NCI-H524 treated with DMSO at 0.1 percent for 48 hours (cell line): ENCODE results near the gene PACS2.
A peak's percentile ranks its signal among the peaks of the same experiment; 100 is the strongest.

Experiments used
- DNase-seq: peaks from one replicate; lab custom pipeline; 2025; lab: John Stamatoyannopoulos, UW

The PACS2 gene

GRCh38 chr14:105423488-105424195, 109.1 kb downstream of the PACS2 start:
- DNase-seq, result no peak

GRCh38 chr14:105424861-105425260, 110.3 kb downstream of the PACS2 start:
- no peak for DNase-seq

GRCh38 chr14:105425823-105426247, 111.3 kb downstream of the PACS2 start:
- no peak for DNase-seq

GRCh38 chr14:105426416-105427130, 112.0 kb downstream of the PACS2 start:
- DNase-seq, result no peak

GRCh38 chr14:105427412-105427811, 112.9 kb downstream of the PACS2 start:
- no peak for DNase-seq

- no peak for DNase-seq
Observed at GRCh38 chr14:105427936-105428485, 113.5 kb downstream of the PACS2 start.

- DNase-seq, result no peak
Observed at GRCh38 chr14:105430042-105430441, 115.5 kb downstream of the PACS2 start.

GRCh38 chr14:105430565-105430964, 116.0 kb downstream of the PACS2 start:
- no peak for DNase-seq

- no peak for DNase-seq
Observed at GRCh38 chr14:105431256-105431655, 116.7 kb downstream of the PACS2 start.

GRCh38 chr14:105432657-105433056, 118.1 kb downstream of the PACS2 start:
- DNase-seq, result no peak

- no peak for DNase-seq
Observed at GRCh38 chr14:105433161-105433605, 118.6 kb downstream of the PACS2 start.

- no peak for DNase-seq
Observed at GRCh38 chr14:105436402-105436801, 121.9 kb downstream of the PACS2 start.

- no peak for DNase-seq
Observed at GRCh38 chr14:105436891-105437722, 122.6 kb downstream of the PACS2 start.

- no peak for DNase-seq
Observed at GRCh38 chr14:105437723-105438500, 123.4 kb downstream of the PACS2 start.

GRCh38 chr14:105439179-105439578, 124.6 kb downstream of the PACS2 start:
- no peak for DNase-seq

- DNase-seq, result peak; percentile 42
Observed at GRCh38 chr14:105439710-105440553, 125.4 kb downstream of the PACS2 start.

- DNase-seq, result no peak
Observed at GRCh38 chr14:105440554-105440900, 126.0 kb downstream of the PACS2 start.

GRCh38 chr14:105440992-105441391, 126.4 kb downstream of the PACS2 start:
- no peak for DNase-seq

- DNase-seq, result no peak
Observed at GRCh38 chr14:105442125-105442524, 127.6 kb downstream of the PACS2 start.

- DNase-seq, result no peak
Observed at GRCh38 chr14:105442834-105443233, 128.3 kb downstream of the PACS2 start.

GRCh38 chr14:105444859-105445258, 130.3 kb downstream of the PACS2 start:
- no peak for DNase-seq
